PC-9 (cell line): Measurements from ENCODE around the gene KCNK6.

ENCODE experiments used
- EZH2 ChIP-seq: fragments of 200-600 bp; sonication (generic); IDR thresholded peaks from 2 replicates; pipeline ENCODE4 v1.8.0; 2017; ENCODE audit warnings: antibody characterized with exemption, low read depth
- TF ChIP-seq, protein P1 (sequence below): fragments of 200-600 bp; sonication (generic); conservative IDR thresholded peaks from 2 replicates; pipeline ENCODE4 v1.6.1; 2017; ENCODE audit warnings: mixed run types, antibody characterized with exemption, mild to moderate bottlenecking, moderate library complexity

- no peak for TF ChIP-seq EZH2
- TF ChIP-seq, protein P1, sequence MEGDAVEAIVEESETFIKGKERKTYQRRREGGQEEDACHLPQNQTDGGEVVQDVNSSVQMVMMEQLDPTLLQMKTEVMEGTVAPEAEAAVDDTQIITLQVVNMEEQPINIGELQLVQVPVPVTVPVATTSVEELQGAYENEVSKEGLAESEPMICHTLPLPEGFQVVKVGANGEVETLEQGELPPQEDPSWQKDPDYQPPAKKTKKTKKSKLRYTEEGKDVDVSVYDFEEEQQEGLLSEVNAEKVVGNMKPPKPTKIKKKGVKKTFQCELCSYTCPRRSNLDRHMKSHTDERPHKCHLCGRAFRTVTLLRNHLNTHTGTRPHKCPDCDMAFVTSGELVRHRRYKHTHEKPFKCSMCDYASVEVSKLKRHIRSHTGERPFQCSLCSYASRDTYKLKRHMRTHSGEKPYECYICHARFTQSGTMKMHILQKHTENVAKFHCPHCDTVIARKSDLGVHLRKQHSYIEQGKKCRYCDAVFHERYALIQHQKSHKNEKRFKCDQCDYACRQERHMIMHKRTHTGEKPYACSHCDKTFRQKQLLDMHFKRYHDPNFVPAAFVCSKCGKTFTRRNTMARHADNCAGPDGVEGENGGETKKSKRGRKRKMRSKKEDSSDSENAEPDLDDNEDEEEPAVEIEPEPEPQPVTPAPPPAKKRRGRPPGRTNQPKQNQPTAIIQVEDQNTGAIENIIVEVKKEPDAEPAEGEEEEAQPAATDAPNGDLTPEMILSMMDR, result no peak
Observed at GRCh38 chr19:38329651-38330050, 10.0 kb downstream of the KCNK6 start.
